Gastroesophageal sphincter (tissue), 3 donors: ENCODE data around the gene SH3RF3.

Experiments
- POLR2A ChIP-seq, 2 donors: fragments of 450-650 bp; IDR thresholded peaks; one replicate each; pipeline ENCODE4 v1.6.1; 2017; ENCODE audit warnings: antibody characterized with exemption in 2 of 2, mild to moderate bottlenecking in 2 of 2, moderate library complexity in 1 of 2
- POLR2AphosphoS5 ChIP-seq: sonication (generic); formaldehyde crosslinking; IDR thresholded peaks from one replicate; pipeline ENCODE4 v1.6.1; 2017; ENCODE audit warnings: antibody characterized with exemption
- TF ChIP-seq, protein P1 (sequence below), 4 experiments: fragments of 200-600 bp in 2 of 4; fragments of 450-650 bp in 2 of 4; sonication (generic) in 1 of 4; IDR thresholded peaks; one replicate each; pipeline ENCODE4 v1.5.1; 2017 to 2019; ENCODE audit warnings: antibody characterized with exemption in 4 of 4, mild to moderate bottlenecking in 2 of 4, moderate library complexity in 2 of 4

- TF ChIP-seq POLR2AphosphoS5: no peak
- TF ChIP-seq, protein P1, sequence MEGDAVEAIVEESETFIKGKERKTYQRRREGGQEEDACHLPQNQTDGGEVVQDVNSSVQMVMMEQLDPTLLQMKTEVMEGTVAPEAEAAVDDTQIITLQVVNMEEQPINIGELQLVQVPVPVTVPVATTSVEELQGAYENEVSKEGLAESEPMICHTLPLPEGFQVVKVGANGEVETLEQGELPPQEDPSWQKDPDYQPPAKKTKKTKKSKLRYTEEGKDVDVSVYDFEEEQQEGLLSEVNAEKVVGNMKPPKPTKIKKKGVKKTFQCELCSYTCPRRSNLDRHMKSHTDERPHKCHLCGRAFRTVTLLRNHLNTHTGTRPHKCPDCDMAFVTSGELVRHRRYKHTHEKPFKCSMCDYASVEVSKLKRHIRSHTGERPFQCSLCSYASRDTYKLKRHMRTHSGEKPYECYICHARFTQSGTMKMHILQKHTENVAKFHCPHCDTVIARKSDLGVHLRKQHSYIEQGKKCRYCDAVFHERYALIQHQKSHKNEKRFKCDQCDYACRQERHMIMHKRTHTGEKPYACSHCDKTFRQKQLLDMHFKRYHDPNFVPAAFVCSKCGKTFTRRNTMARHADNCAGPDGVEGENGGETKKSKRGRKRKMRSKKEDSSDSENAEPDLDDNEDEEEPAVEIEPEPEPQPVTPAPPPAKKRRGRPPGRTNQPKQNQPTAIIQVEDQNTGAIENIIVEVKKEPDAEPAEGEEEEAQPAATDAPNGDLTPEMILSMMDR (IDR thresholded peaks at IDR 0.05): no peak
- no peak for TF ChIP-seq POLR2A (IDR thresholded peaks at IDR 0.05)
Observed at GRCh38 chr2:109306190-109306589, 177.2 kb downstream of the SH3RF3 start.
